GM12872 (cell line): ENCODE data around the gene PLEK2.
A peak's percentile ranks its signal among the peaks of the same experiment; 100 is the strongest.

ENCODE experiments used
- CTCF ChIP-seq: IDR thresholded peaks from 3 replicates; pipeline ENCODE4 v1.5.1; 2011; ENCODE audit warnings: low read depth, mild to moderate bottlenecking, low read length, moderate library complexity; ENCODE audit not compliant: insufficient read depth

PLEK2 gene

GRCh38 chr14:67438969-67439368, 27.0 kb upstream of the PLEK2 start:
- no peak for TF ChIP-seq CTCF

GRCh38 chr14:67436006-67436866, 24.3 kb upstream of the PLEK2 start:
- no peak for TF ChIP-seq CTCF

- no peak for TF ChIP-seq CTCF
These were observed 23.6 kb upstream of the PLEK2 start for GRCh38 chr14:67435603-67436002.

GRCh38 chr14:67432050-67432564, 20.1 kb upstream of the PLEK2 start:
- no peak for TF ChIP-seq CTCF

GRCh38 chr14:67429510-67430205, 17.7 kb upstream of the PLEK2 start:
- no peak for TF ChIP-seq CTCF

- no peak for TF ChIP-seq CTCF
These were observed 16.6 kb upstream of the PLEK2 start for GRCh38 chr14:67428501-67429031.

GRCh38 chr14:67426983-67427606, 15.1 kb upstream of the PLEK2 start:
- TF ChIP-seq CTCF, result peak; percentile 84
